ENCODE data around the gene IFNA7.
"Not testable (repeated sequence)": the region's sequence is repeated elsewhere in the genome, so short reads cannot be mapped to it uniquely, and the experiment has no call there.

The IFNA7 gene

GRCh38 chr9:21202105-21202504 lies at the start of gene IFNA7:
TSS of gene IFNA7 (minus strand) at chr9:21202205. CDS start at chr9:21202165, 40 bp downstream.
- DNase-seq: not testable (repeated sequence)

GRCh38 chr9:21251638-21252037 lies 49.6 kb upstream of the IFNA7 start:
- DNase-seq: no peak

DNA sequence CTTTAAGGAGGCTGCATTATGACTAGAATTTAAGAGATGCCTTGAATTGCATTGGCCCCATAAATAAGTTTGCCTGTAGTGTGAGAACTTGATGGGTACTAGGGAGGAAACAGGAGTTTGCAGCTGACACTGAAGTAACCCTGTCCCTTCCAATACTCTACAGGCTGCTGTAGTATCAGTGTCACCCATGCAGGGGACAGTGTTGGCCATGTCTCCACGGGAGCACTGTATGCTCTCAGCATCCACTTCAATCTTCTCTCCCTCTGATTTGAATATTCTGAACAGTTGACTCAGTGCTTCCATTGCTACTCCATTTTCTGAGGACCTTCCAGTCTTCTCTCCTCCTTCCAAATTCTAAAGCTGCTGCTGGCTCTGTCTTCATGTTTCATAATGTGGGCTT lies 49.2 kb upstream of the IFNA7 start:
- no peak for DNase-seq

- no peak for DNase-seq
Measured at GRCh38 chr9:21244836-21245235, 42.8 kb upstream of the IFNA7 start.

DNA sequence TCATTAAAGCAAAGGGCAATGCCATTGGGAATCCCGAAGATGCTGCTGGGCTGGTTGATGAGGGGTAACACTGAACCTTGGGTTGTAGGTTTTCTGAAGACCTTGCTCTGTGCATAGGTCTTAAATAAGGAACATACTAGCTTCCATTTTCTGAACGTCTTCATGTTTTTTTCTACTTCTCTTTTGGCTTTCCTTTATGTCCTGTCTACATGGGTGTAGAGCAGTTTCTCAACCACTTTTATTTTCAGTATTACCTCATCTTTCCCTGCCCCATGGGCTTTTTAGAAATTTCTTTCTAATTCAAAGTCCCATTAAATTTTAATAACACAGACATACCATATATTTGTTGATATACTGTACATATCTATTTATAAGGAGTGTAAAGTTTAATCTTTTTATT lies 37.9 kb upstream of the IFNA7 start, which contains the start of gene IFNA14:
IFNA14 (minus strand) TSS at position 95 of the 400 bp plus-strand sequence; CDS start at position 25, 70 bp downstream.
- DNase-seq: no peak

DNA sequence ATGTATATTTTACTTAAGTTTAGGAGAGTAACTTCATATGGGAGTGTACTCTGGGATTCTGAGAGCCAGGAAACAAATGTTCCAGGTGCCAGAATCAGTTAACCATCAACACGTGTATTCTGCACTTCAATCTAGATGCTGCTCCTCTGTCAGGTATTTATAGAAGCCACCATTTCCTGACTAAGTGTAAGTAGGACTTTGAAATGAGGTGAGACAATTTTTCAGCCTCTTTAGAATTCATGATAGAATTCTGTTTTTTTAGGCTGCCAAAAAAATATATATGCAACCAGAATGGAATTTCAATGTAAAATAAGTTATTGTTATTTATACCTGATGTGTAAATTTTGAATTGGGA lies 34.3 kb upstream of the IFNA7 start:
- not testable (repeated sequence) for DNase-seq

DNA sequence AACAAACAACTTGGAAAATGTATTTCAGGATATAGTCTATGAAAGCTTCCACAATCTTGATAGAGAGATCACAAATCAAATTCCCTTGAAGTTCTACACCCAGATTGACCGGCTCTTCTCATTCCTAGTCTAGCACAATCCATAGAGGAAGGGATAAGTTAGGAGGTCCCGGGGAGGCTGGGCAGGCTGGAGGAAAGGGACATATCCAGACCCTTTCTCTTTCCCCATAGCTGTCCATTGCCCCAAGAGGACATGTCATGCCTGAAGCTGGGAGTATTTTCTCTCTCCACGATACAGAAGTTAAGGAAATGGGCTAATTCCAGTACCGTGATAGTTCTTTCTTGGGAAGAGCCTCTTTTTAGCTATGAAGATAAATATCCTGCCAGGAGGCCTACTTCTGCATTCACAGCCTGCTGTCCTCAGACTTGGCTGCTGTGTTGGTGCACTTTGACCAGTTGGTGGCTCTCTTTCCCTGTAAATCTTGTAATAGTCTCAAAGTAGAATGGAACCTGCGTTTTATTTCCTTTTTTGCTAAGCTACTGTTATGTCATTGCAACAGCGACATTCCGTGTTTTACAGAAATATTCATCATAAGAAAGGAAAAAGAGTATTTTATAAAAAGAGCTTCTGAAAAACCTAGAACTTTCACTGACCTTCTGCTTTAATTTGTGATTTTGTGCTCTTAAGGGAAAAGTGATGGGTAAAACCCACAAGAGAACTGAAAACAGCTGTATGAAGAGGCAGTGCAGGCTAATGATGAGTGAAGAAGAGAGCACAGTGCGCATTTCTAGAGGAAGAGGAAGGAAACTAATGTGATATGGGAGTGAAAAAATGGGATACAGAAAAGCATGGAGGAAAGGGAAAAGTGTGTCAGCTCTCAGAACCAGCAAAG lies 33.7 kb upstream of the IFNA7 start:
- not testable (repeated sequence) for DNase-seq

- DNase-seq: no peak
Measured at GRCh38 chr9:21234153-21234687, 32.2 kb upstream of the IFNA7 start.

DNA sequence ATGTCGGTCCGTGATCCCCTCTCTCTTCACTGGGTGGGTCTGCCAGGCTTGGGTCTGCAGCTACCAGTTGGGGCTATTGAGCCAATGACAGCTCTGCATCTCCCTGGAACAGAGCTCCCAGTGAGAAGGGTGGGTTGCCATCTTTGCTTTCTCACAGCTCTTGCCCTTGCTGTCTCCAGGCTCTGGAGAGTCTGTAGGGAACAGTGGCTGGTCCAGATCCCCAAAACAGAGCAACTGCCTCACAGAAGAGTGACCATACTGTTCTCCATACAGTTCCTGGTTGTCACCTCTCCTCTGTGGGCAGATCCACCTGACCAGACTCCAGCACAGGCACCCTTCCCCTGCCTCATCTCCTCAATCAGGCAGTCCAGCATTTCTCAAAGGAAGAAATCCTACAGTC lies 31.3 kb upstream of the IFNA7 start:
- no peak for DNase-seq

- no peak for DNase-seq
Measured at GRCh38 chr9:21228122-21228521, 26.1 kb upstream of the IFNA7 start, which contains the start of gene IFNA17. TSS of gene IFNA17 (minus strand) at chr9:21228222. CDS start at chr9:21228173, 49 bp downstream.

GRCh38 chr9:21217211-21217610 lies 15.2 kb upstream of the IFNA7 start, which contains the start of gene IFNA16:
TSS of gene IFNA16 (minus strand) at chr9:21217311. CDS start at chr9:21217305, 6 bp downstream.
- not testable (repeated sequence) for DNase-seq

GRCh38 chr9:21213411-21214326 lies 11.7 kb upstream of the IFNA7 start:
- not testable (repeated sequence) for DNase-seq

- DNase-seq: not testable (repeated sequence)
Measured at GRCh38 chr9:21212160-21212559, 10.2 kb upstream of the IFNA7 start.

- not testable (repeated sequence) for DNase-seq
Measured at GRCh38 chr9:21210782-21211181, 8.8 kb upstream of the IFNA7 start.

- DNase-seq: no peak
Measured at GRCh38 chr9:21210311-21210710, 8.3 kb upstream of the IFNA7 start.

GRCh38 chr9:21207043-21207442 lies 5.0 kb upstream of the IFNA7 start, which contains the start of gene IFNA10:
TSS of gene IFNA10 (minus strand) at chr9:21207143. CDS start at chr9:21207097, 46 bp downstream.
- not testable (repeated sequence) for DNase-seq

- DNase-seq: no peak
Measured at GRCh38 chr9:21205204-21205603, 3.2 kb upstream of the IFNA7 start.

GRCh38 chr9:21194867-21195776 lies 6.9 kb downstream of the IFNA7 start:
- not testable (repeated sequence) for DNase-seq

DNA sequence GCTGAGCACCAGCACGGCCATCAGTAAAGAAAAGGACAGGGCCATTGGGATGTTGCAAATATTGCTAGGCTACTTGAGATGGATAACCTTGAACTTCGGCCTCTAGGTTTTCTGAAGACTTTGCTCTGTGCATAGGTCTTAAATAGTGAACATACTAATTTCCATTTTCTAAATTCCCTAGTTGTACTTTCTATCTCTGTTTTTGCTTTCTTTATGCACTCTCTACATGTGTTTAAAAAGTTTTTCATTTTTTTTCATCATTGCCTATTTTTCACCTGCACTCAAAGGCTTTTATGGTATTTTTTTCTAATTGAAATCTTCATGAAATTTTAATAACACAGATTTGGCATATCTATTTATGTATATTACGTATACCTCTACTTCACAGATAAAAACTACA lies 14.5 kb downstream of the IFNA7 start, which contains the start of gene IFNA4:
IFNA4 (minus strand) TSS at position 101 of the 400 bp plus-strand sequence; CDS start at position 45, 56 bp downstream.
- not testable (repeated sequence) for DNase-seq

DNA sequence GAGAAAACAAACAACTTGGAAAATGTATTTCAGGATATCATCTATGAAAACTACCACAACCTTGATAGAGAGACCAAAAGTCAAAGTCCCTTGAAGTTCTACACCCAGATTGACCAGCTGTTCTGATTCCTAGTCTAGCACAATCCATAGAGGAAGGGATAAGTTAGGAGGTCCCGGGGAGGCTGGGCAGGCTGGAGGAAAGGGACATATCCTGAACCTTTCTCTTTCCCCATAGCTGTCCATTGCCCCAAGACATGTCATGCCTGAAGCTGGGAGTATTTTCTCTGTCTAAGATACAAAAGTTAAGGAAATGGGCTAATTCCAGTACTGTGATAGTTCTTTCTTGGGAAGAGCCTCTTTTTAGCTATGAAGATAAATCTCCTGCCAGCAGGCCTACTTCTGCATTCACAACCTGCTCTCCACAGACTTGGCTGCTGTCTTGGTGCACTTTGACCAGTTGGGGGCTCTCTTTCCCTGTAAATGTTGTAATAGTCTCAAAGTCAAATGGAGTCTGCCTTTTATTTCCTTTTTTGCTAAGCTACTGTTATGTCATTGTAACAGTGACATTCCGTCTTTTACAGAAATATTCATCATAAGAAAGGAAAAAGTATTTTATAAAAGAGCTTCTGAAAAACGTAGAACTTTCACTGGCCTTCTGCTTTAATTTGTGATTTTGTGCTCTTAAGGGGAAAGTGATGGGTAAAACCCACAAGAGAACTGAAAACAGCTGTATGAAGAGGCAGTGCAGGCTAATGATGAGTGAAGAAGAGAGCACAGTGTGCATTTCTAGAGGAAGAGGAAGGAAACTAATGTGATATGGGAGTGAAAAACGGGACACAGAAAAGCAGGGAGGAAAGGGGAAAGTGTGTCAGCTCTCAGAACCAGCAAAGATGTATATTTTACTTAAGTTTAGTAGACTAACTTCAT lies 18.9 kb downstream of the IFNA7 start:
- not testable (repeated sequence) for DNase-seq

All from NCI-H187 (cell line).